ENCODE measurements around the gene STRIP1. TPM values are rescaled to one million over a fixed set of nuclear protein-coding genes. Genes with fewer than 3 reads are reported as not detected.

STRIP1 gene
- total RNA-seq, 1 donor from 2014 or later: 69.2 TPM

DNA sequence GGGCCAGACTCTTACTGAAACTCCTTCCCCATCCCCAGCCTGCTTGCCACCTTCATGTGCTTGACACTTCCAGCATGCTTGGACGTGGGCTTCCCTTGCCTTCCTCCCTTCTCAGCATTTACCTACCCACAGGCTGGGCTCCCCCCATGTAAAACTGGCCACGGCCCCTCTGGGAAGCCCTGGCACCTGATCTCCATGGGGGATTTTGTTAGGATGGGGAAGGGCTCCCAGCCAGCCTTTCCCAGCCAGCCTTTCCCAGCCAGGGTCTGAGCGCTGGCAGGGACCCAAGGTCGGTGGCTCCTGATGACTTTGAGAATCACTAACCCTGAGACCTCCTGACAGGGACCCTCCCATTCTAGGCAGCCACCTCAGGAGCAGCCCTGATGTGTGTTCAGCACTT lies 29.4 kb downstream of the STRIP1 start:
- Mint-ChIP-seq H3K9me3 (no peaks in the 10 kb centered on the region), H3K4me3 (no peak overlapping the region), H3K27me3 (peaks cover 46% of the 10 kb centered on the region), H3K27ac (no peak overlapping the region), H3K36me3 (peaks cover 16% of the 10 kb centered on the region), H3K4me1 (ENCODE audit: unreplicated experiment) (peaks cover 29% of the 10 kb centered on the region)
- DNase-seq (ENCODE audit: extremely low spot score, unreplicated experiment): no peak
- no peak for TF ChIP-seq CTCF (conservative IDR thresholded peaks at IDR 0.05)

- no peak overlapping the region for H3K27ac Mint-ChIP-seq
- peaks cover 56% of the 10 kb centered on the region for H3K27me3 Mint-ChIP-seq
- H3K4me3 Mint-ChIP-seq: no peak overlapping the region
- no peaks in the 10 kb centered on the region for H3K9me3 Mint-ChIP-seq
- TF ChIP-seq CTCF (conservative IDR thresholded peaks at IDR 0.05): no peak
- H3K36me3 Mint-ChIP-seq: peaks cover 13% of the 10 kb centered on the region
- peaks cover 19% of the 10 kb centered on the region for H3K4me1 Mint-ChIP-seq (ENCODE audit: unreplicated experiment)
- DNase-seq (ENCODE audit: extremely low spot score, unreplicated experiment): no peak
These were observed 30.3 kb downstream of the STRIP1 start for GRCh38 chr1:110064576-110065337.

GRCh38 chr1:110065841-110066240 lies 31.4 kb downstream of the STRIP1 start:
- Mint-ChIP-seq H3K27me3 (peaks cover 62% of the 10 kb centered on the region), H3K9me3 (no peaks in the 10 kb centered on the region), H3K36me3 (peaks cover 7% of the 10 kb centered on the region), H3K27ac (peak overlapping the region; percentile 41), H3K4me1 (ENCODE audit: unreplicated experiment) (peaks cover 17% of the 10 kb centered on the region), H3K4me3 (no peak overlapping the region)
- no peak for DNase-seq (ENCODE audit: extremely low spot score, unreplicated experiment)
- TF ChIP-seq CTCF (conservative IDR thresholded peaks at IDR 0.05): no peak

- no peak for DNase-seq (ENCODE audit: extremely low spot score, unreplicated experiment)
- peak overlapping the region; percentile 48 for H3K27ac Mint-ChIP-seq
- peak overlapping the region; percentile 78 for H3K4me3 Mint-ChIP-seq
- peaks cover 78% of the 10 kb centered on the region for H3K27me3 Mint-ChIP-seq
- peaks cover 7% of the 10 kb centered on the region for H3K36me3 Mint-ChIP-seq
- peaks cover 16% of the 10 kb centered on the region for H3K4me1 Mint-ChIP-seq (ENCODE audit: unreplicated experiment)
- no peak for TF ChIP-seq CTCF (conservative IDR thresholded peaks at IDR 0.05)
- no peaks in the 10 kb centered on the region for H3K9me3 Mint-ChIP-seq
These were observed 33.1 kb downstream of the STRIP1 start for GRCh38 chr1:110067479-110067892.

DNA sequence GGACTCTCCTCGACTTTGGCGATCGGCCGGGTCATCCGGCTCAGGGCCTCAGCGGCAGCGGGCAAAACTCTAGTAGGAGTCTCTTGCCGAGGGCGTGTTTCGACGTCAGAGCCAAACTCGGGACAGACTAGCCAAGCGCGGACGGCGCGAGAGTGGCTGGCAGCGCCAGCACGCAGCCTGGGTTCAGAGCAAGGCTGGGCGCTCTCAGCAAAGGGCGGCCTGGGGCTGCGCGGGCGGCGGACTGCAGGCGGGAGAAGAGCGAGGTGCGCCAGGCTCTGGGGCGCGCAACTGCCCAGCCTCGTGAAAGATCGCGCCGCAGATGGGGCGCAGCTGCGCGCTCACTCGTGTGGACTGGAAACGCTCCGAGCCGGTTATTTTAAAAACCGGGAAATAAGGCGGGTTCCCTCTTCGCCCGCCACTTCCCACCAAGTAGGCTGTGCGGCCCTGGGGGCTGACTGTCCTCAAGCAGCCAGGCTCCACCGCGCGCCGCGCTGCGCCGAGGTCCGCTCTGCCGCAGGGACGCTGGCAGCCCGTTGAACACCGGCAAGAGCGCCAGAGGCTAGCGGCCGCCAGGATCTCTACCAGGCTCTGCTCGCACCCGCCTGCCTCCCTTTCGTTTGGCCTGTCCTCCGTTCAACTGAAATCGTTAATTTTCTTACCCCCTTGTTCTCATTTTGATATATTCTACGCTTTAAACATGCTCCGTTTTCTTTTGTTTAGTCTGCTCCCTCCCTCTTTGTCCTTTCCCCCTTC lies 33.6 kb downstream of the STRIP1 start:
- Mint-ChIP-seq H3K4me1 (ENCODE audit: unreplicated experiment) (peaks cover 16% of the 10 kb centered on the region), H3K27ac (peak overlapping the region; percentile 48), H3K9me3 (no peaks in the 10 kb centered on the region), H3K36me3 (peaks cover 7% of the 10 kb centered on the region), H3K4me3 (peak overlapping the region; percentile 79), H3K27me3 (peaks cover 84% of the 10 kb centered on the region)
- DNase-seq (ENCODE audit: extremely low spot score, unreplicated experiment): no peak
- TF ChIP-seq CTCF (conservative IDR thresholded peaks at IDR 0.05): no peak
